Neural crest cell (in vitro differentiated cells): ENCODE measurements around the gene TMEM132C. TPM values are rescaled to one million over a fixed set of nuclear protein-coding genes. Genes with fewer than 3 reads are reported as not detected.

Source experiments
- DNase-seq: peaks from one replicate; pipeline ENCODE4 v3.0.0; 2021; ENCODE audit warnings: low read depth, mixed read lengths, low spot score
- H3K27ac Mint-ChIP-seq: one replicate; pipeline ENCODE4 v1.8.0; 2021; ENCODE audit warnings: mild to moderate bottlenecking, mixed read lengths; ENCODE audit not compliant: unreplicated experiment
- H3K27me3 Mint-ChIP-seq: 2 replicates; pipeline ENCODE4 v1.8.0; 2021; ENCODE audit warnings: low read depth, mild to moderate bottlenecking, mixed read lengths
- H3K36me3 Mint-ChIP-seq: 2 replicates; pipeline ENCODE4 v1.8.0; 2021; ENCODE audit warnings: low read depth, mild to moderate bottlenecking, mixed read lengths
- H3K4me1 Mint-ChIP-seq: 2 replicates; pipeline ENCODE4 v1.8.0; 2021; ENCODE audit warnings: mixed read lengths
- H3K4me3 Mint-ChIP-seq: one replicate; pipeline ENCODE4 v1.8.0; 2021; ENCODE audit warnings: mild to moderate bottlenecking, mixed read lengths
- H3K9me3 Mint-ChIP-seq: 2 replicates; pipeline ENCODE4 v1.8.0; 2021; ENCODE audit warnings: mixed read lengths
- total RNA-seq: library from RNA; stranded (reverse); gene quantifications from 2 replicates; pipeline ENCODE4 v1.2.1, GENCODE V29; 2021
- TF ChIP-seq, protein P1 (sequence below): fragments of 200-600 bp; sonication (generic); conservative IDR thresholded peaks from 2 replicates; pipeline ENCODE4 v1.5.0; 2021; ENCODE audit warnings: antibody characterized with exemption, mild to moderate bottlenecking

Gene TMEM132C
- total RNA-seq, 1 donor from 2014 or later, result 10.9 TPM

DNA sequence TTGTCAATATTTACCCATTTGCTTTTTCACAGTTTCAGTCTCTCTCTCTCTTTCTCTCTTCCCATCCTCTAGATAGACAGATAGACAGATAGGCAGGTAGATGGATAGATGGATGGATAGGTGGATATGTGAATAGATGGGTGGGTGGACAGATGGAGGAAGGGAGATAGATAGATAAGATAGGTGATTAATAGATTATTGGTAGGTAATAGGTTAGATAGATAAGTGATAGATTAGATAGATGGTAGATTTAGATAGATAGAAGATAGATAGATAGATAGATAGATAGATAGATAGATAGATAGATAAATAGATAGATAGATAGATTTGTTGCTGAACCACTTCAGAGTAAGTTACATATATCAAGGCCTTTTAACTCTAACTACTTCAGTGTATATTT lies 408.6 kb downstream of the TMEM132C start:
- Mint-ChIP-seq H3K9me3 (no peaks in the 10 kb centered on the region), H3K36me3 (no peaks in the 10 kb centered on the region), H3K4me1 (no peaks in the 10 kb centered on the region), H3K4me3 (no peak overlapping the region), H3K27me3 (no peaks in the 10 kb centered on the region), H3K27ac (no peak overlapping the region)
- DNase-seq, result no peak
- TF ChIP-seq, protein P1, sequence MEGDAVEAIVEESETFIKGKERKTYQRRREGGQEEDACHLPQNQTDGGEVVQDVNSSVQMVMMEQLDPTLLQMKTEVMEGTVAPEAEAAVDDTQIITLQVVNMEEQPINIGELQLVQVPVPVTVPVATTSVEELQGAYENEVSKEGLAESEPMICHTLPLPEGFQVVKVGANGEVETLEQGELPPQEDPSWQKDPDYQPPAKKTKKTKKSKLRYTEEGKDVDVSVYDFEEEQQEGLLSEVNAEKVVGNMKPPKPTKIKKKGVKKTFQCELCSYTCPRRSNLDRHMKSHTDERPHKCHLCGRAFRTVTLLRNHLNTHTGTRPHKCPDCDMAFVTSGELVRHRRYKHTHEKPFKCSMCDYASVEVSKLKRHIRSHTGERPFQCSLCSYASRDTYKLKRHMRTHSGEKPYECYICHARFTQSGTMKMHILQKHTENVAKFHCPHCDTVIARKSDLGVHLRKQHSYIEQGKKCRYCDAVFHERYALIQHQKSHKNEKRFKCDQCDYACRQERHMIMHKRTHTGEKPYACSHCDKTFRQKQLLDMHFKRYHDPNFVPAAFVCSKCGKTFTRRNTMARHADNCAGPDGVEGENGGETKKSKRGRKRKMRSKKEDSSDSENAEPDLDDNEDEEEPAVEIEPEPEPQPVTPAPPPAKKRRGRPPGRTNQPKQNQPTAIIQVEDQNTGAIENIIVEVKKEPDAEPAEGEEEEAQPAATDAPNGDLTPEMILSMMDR, result no peak

DNA sequence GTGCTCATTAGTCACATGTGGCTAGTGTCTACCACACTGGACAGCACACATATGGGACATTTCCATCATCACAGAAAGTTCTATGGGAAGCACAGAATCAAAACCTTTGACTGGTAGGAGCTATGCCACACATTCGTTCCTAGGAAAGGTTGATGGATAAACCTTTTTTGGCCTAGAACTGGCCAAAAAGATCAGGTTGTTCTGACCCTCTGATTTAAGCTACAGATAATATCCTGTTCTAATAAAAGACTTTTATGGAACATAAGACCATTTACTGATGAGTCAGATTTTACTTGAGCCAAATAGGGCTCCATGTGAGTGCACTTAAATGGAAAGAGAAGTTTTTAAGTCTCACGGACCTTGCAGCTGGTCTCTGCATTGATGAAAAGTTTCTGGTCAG lies 413.6 kb downstream of the TMEM132C start:
- Mint-ChIP-seq H3K27ac (peak overlapping the region; percentile 35), H3K4me3 (no peak overlapping the region), H3K36me3 (no peaks in the 10 kb centered on the region), H3K27me3 (no peaks in the 10 kb centered on the region), H3K9me3 (no peaks in the 10 kb centered on the region), H3K4me1 (no peaks in the 10 kb centered on the region)
- DNase-seq, result no peak
- TF ChIP-seq, protein P1, result no peak

DNA sequence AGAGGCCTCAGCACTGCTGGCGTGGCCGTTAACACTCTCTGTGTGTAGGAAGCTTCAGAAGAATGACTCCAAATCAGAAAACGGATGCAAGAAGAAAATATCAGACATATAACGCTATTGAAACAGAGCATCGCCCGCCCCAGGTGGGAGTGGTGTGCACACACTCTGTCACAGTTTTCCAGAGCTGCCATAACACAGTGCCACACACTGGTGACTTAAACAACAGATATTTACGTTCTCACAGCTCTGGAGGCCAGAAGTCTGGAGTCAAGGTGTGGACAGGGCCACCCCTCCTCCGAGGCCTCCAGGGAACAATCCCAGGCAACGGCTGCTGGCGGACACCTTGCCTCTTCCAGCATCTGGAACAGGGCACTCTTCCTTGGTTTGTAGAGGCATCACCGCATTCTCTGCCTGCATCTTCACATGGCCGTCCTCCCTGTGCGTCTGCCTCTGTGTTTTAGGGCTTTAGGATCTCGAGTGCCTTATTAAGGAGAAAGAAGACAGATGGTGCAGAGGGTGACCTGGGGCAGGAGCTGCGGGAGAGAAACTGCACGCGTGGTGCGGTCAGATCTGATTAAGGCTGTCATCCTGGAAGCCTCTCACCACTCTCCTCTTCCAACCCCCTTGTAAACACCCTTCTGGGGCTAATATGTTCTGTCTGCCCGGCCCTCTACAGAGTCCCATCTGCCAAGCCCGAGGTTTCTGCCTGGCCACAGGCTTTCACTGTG lies 415.7 kb downstream of the TMEM132C start:
- H3K27ac Mint-ChIP-seq, result no peak overlapping the region
- no peaks in the 10 kb centered on the region for H3K4me1 Mint-ChIP-seq
- no peaks in the 10 kb centered on the region for H3K9me3 Mint-ChIP-seq
- no peaks in the 10 kb centered on the region for H3K27me3 Mint-ChIP-seq
- H3K4me3 Mint-ChIP-seq, result no peak overlapping the region
- DNase-seq, result no peak
- H3K36me3 Mint-ChIP-seq, result no peaks in the 10 kb centered on the region
- TF ChIP-seq, protein P1, result no peak

DNA sequence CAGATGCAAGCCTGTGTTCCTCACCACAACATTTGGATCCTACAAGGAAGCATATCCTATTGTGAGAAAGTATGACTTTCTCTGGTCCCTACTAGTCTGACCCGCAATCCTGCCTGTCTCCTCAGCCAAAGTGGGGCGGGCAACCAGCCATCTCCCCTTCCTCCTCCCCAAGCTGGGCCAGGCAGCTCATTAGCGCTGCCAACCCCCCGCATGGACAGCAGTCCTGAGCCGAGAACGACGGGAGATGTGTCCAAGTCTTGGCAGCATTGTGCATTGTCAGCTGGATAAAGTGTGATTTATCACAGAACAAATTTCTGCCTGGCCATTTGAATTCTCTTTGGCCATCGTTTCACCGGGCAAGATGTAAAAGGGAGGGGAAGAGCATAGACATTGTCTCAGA lies 417.4 kb downstream of the TMEM132C start:
- DNase-seq, result no peak
- TF ChIP-seq, protein P1, result no peak
- no peaks in the 10 kb centered on the region for H3K9me3 Mint-ChIP-seq
- no peaks in the 10 kb centered on the region for H3K27me3 Mint-ChIP-seq
- H3K27ac Mint-ChIP-seq, result no peak overlapping the region
- H3K36me3 Mint-ChIP-seq, result no peaks in the 10 kb centered on the region
- H3K4me1 Mint-ChIP-seq, result no peaks in the 10 kb centered on the region
- no peak overlapping the region for H3K4me3 Mint-ChIP-seq

DNA sequence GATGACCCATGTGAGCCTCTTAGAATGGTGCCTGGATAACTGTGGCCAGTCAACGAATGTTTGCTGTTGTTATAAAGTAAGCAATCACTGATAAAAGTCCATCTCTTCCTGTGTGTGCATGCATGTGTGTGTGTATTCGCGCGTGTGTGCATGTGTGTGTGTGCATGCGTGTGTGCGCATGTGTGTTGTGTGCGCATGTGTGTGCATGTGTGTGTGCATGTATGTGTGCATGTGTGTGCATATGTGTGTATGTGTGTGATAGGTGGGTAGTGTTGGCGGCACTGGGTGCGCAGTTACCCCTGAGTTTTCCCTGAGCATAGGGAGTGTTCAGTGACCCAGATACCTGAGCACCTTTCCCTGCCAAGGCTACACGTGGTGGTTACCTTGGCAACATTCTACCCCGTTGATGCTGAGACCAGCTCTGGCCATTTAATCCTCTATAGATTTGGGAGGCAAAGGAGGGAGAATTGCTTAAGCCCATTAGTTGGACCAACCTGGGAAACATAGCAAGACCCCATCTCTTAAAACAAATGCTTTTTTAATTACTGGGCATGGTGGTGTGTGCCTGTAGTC lies 419.0 kb downstream of the TMEM132C start:
- no peaks in the 10 kb centered on the region for H3K4me1 Mint-ChIP-seq
- H3K27me3 Mint-ChIP-seq, result no peaks in the 10 kb centered on the region
- TF ChIP-seq, protein P1, result no peak
- no peak overlapping the region for H3K4me3 Mint-ChIP-seq
- H3K27ac Mint-ChIP-seq, result no peak overlapping the region
- no peaks in the 10 kb centered on the region for H3K9me3 Mint-ChIP-seq
- H3K36me3 Mint-ChIP-seq, result no peaks in the 10 kb centered on the region
- no peak for DNase-seq
